WTC11 (cell line): Measurements from ENCODE around the gene LIN7A. TPM values are rescaled to one million over a fixed set of nuclear protein-coding genes. Genes with fewer than 3 reads are reported as not detected.

Experiments used
- ATAC-seq: fragments of 200-7000 bp; cut with Tn5 transposase; 2 replicates; pipeline ENCODE4 v1.10.0; 2021; ENCODE audit warnings: mild to moderate bottlenecking, moderate library complexity
- CTCF ChIA-PET: fragments of 300-600 bp; sonication (Branson Sonifier 250); formaldehyde crosslinking; loops from one replicate; lab custom pipeline; 2021; ENCODE audit warnings: antibody characterized with exemption; lab: Charles Lee
- POLR2A ChIA-PET: fragments of 350-600 bp; sonication (Branson Sonifier 250); formaldehyde crosslinking; loops from one replicate; lab custom pipeline; 2021; ENCODE audit warnings: antibody characterized with exemption; lab: Charles Lee
- DNase-seq: peaks from one replicate; pipeline ENCODE4 v3.0.0; 2021; ENCODE audit warnings: low spot score
- H3K27ac Mint-ChIP-seq: 2 replicates; pipeline ENCODE4 v1.8.0; 2021; ENCODE audit warnings: mixed read lengths
- H3K27me3 Mint-ChIP-seq: 2 replicates; pipeline ENCODE4 v1.8.0; 2021; ENCODE audit warnings: low read depth, mild to moderate bottlenecking, moderate library complexity, mixed read lengths
- H3K36me3 Mint-ChIP-seq: 2 replicates; pipeline ENCODE4 v1.8.0; 2021; ENCODE audit warnings: mixed read lengths
- H3K4me1 Mint-ChIP-seq: 2 replicates; pipeline ENCODE4 v1.8.0; 2022; ENCODE audit warnings: mixed read lengths
- H3K4me3 Mint-ChIP-seq: 2 replicates; pipeline ENCODE4 v1.8.0; 2021; ENCODE audit warnings: mild to moderate bottlenecking, moderate library complexity, mixed read lengths
- H3K9me3 Mint-ChIP-seq: 2 replicates; pipeline ENCODE4 v1.8.0; 2021; ENCODE audit warnings: mixed read lengths
- ATF1 ChIP-seq: sonication (generic); formaldehyde crosslinking; IDR thresholded peaks from 2 replicates; pipeline ENCODE4 v1.8.1; 2023; ENCODE audit warnings: mild to moderate bottlenecking, moderate library complexity, missing genetic modification reagents
- CBFB ChIP-seq: sonication (generic); formaldehyde crosslinking; IDR thresholded peaks from 2 replicates; pipeline ENCODE4 v1.8.1; 2022; ENCODE audit warnings: mild to moderate bottlenecking, low read depth, missing genetic modification reagents
- CREB1 ChIP-seq: sonication (generic); formaldehyde crosslinking; IDR thresholded peaks from 2 replicates; pipeline ENCODE4 v1.8.0; 2023; ENCODE audit warnings: mild to moderate bottlenecking, missing genetic modification reagents
- GABPB1 ChIP-seq: sonication (generic); formaldehyde crosslinking; IDR thresholded peaks from 2 replicates; pipeline ENCODE4 v1.8.1; 2023; ENCODE audit warnings: mild to moderate bottlenecking, missing genetic modification reagents
- JAZF1 ChIP-seq: fragments of 250-450 bp; sonication (Bioruptor Pico); IDR thresholded peaks from 2 replicates; pipeline ENCODE4 v1.9.0; 2021; ENCODE audit warnings: moderate library complexity, mild to moderate bottlenecking, inconsistent platforms
- JUN ChIP-seq: sonication (generic); formaldehyde crosslinking; IDR thresholded peaks from 2 replicates; pipeline ENCODE4 v1.8.0; 2023; ENCODE audit warnings: mild to moderate bottlenecking, missing genetic modification reagents
- NFATC4 ChIP-seq: fragments of 250-450 bp; sonication (Bioruptor Pico); IDR thresholded peaks from 2 replicates; pipeline ENCODE4 v1.9.0; 2021; ENCODE audit warnings: mild to moderate bottlenecking
- NR1H2 ChIP-seq: sonication (generic); formaldehyde crosslinking; IDR thresholded peaks from 2 replicates; pipeline ENCODE4 v1.9.0; 2021; ENCODE audit warnings: mild to moderate bottlenecking, moderate library complexity, missing genetic modification reagents
- OVOL2 ChIP-seq: fragments of 250-450 bp; sonication (Bioruptor Pico); IDR thresholded peaks from 2 replicates; pipeline ENCODE4 v1.9.0; 2021; ENCODE audit warnings: mild to moderate bottlenecking, borderline replicate concordance
- RORB ChIP-seq: fragments of 250-450 bp; sonication (Bioruptor Pico); IDR thresholded peaks from 2 replicates; pipeline ENCODE4 v1.9.0; 2021; ENCODE audit warnings: mild to moderate bottlenecking
- SOX15 ChIP-seq: fragments of 250-450 bp; sonication (Bioruptor Pico); IDR thresholded peaks from 2 replicates; pipeline ENCODE4 v1.9.0; 2021; ENCODE audit warnings: mild to moderate bottlenecking
- ZNF219 ChIP-seq: sonication (generic); formaldehyde crosslinking; IDR thresholded peaks from 2 replicates; pipeline ENCODE4 v1.8.0; 2023; ENCODE audit warnings: missing genetic modification reagents, mild to moderate bottlenecking, borderline replicate concordance
- total RNA-seq: library from RNA; stranded (reverse); gene quantifications from 3 replicates; pipeline ENCODE4 v1.2.3, GENCODE V29; 2021
- TF ChIP-seq, protein P1 (sequence below): sonication (generic); formaldehyde crosslinking; IDR thresholded peaks from 2 replicates; pipeline ENCODE4 v1.8.1; 2023; ENCODE audit warnings: mild to moderate bottlenecking, missing genetic modification reagents
- TF ChIP-seq, protein P2 (sequence below): fragments of 250-450 bp; sonication (Bioruptor Pico); IDR thresholded peaks from 2 replicates; pipeline ENCODE4 v2.1.2; 2022; ENCODE audit warnings: mild to moderate bottlenecking, moderate library complexity
- TF ChIP-seq, protein P3 (sequence below): sonication (generic); formaldehyde crosslinking; conservative IDR thresholded peaks from 2 replicates; pipeline ENCODE4 v1.8.1; 2022; ENCODE audit warnings: mild to moderate bottlenecking, missing genetic modification reagents
- TF ChIP-seq, protein P4 (sequence below): sonication (generic); formaldehyde crosslinking; IDR thresholded peaks from 2 replicates; pipeline ENCODE4 v1.8.0; 2022; ENCODE audit warnings: mild to moderate bottlenecking, missing genetic modification reagents
- TF ChIP-seq, protein P5 (sequence below): sonication (generic); formaldehyde crosslinking; IDR thresholded peaks from 2 replicates; pipeline ENCODE4 v1.8.0; 2022; ENCODE audit warnings: mild to moderate bottlenecking, missing genetic modification reagents
- TF ChIP-seq, protein P6 (sequence below): sonication (generic); formaldehyde crosslinking; IDR thresholded peaks from 2 replicates; pipeline ENCODE4 v1.8.1; 2023; ENCODE audit warnings: mild to moderate bottlenecking, missing genetic modification reagents, borderline replicate concordance
- TF ChIP-seq, protein P7 (sequence below): sonication (generic); formaldehyde crosslinking; IDR thresholded peaks from 2 replicates; pipeline ENCODE4 v1.8.1; 2023; ENCODE audit warnings: mild to moderate bottlenecking, moderate library complexity, missing genetic modification reagents
- TF ChIP-seq, protein P8 (sequence below): fragments of 250-450 bp; sonication (Bioruptor Pico); IDR thresholded peaks from 2 replicates; pipeline ENCODE4 v1.8.0; 2021; ENCODE audit warnings: mild to moderate bottlenecking

The LIN7A gene
- total RNA-seq, 1 experiment from 2014 or later, result 8.5 TPM

DNA sequence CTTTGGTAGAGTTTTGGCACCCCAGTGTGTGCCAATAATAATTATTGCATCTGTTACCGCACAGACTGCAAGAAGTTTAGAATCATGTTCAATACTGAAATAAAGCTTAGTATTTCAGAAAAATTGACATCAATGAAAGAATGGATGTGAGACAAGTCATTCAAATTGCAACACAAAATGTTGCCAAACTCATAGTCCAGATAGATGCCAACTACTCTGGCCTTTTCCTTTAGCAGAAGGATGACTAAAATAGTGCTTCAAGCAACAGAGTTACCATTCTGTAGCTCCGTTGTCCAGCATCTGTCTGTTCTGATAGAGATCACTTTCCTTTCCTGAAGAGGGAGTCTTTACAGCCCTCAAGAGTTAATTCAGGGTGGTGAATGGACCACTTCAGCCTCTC is 77.5 kb downstream of the LIN7A start:
- ChIA-PET CTCF (no interaction called here), POLR2A (no interaction called here)
- TF ChIP-seq, protein P1, sequence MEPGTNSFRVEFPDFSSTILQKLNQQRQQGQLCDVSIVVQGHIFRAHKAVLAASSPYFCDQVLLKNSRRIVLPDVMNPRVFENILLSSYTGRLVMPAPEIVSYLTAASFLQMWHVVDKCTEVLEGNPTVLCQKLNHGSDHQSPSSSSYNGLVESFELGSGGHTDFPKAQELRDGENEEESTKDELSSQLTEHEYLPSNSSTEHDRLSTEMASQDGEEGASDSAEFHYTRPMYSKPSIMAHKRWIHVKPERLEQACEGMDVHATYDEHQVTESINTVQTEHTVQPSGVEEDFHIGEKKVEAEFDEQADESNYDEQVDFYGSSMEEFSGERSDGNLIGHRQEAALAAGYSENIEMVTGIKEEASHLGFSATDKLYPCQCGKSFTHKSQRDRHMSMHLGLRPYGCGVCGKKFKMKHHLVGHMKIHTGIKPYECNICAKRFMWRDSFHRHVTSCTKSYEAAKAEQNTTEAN (CRISPR knock-in tag), result no peak
- TF ChIP-seq, protein P2, sequence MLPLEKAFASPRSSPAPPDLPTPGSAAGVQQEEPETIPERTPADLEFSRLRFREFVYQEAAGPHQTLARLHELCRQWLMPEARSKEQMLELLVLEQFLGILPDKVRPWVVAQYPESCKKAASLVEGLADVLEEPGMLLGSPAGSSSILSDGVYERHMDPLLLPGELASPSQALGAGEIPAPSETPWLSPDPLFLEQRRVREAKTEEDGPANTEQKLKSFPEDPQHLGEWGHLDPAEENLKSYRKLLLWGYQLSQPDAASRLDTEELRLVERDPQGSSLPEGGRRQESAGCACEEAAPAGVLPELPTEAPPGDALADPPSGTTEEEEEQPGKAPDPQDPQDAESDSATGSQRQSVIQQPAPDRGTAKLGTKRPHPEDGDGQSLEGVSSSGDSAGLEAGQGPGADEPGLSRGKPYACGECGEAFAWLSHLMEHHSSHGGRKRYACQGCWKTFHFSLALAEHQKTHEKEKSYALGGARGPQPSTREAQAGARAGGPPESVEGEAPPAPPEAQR (CRISPR knock-in tag), result no peak
- TF ChIP-seq, protein P3, sequence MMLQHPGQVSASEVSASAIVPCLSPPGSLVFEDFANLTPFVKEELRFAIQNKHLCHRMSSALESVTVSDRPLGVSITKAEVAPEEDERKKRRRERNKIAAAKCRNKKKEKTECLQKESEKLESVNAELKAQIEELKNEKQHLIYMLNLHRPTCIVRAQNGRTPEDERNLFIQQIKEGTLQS (CRISPR knock-in tag), result no peak
- TF ChIP-seq JAZF1 (CRISPR knock-in tag), result no peak
- TF ChIP-seq, protein P4, sequence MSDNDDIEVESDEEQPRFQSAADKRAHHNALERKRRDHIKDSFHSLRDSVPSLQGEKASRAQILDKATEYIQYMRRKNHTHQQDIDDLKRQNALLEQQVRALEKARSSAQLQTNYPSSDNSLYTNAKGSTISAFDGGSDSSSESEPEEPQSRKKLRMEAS (CRISPR knock-in tag), result no peak
- TF ChIP-seq NR1H2 (CRISPR knock-in tag), result no peak
- TF ChIP-seq ZNF219 (CRISPR knock-in tag), result no peak
- TF ChIP-seq NFATC4 (CRISPR knock-in tag), result no peak
- TF ChIP-seq, protein P5, sequence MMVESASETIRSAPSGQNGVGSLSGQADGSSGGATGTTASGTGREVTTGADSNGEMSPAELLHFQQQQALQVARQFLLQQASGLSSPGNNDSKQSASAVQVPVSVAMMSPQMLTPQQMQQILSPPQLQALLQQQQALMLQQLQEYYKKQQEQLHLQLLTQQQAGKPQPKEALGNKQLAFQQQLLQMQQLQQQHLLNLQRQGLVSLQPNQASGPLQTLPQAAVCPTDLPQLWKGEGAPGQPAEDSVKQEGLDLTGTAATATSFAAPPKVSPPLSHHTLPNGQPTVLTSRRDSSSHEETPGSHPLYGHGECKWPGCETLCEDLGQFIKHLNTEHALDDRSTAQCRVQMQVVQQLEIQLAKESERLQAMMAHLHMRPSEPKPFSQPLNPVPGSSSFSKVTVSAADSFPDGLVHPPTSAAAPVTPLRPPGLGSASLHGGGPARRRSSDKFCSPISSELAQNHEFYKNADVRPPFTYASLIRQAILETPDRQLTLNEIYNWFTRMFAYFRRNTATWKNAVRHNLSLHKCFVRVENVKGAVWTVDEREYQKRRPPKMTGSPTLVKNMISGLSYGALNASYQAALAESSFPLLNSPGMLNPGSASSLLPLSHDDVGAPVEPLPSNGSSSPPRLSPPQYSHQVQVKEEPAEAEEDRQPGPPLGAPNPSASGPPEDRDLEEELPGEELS (CRISPR knock-in tag), result no peak
- TF ChIP-seq, protein P6, sequence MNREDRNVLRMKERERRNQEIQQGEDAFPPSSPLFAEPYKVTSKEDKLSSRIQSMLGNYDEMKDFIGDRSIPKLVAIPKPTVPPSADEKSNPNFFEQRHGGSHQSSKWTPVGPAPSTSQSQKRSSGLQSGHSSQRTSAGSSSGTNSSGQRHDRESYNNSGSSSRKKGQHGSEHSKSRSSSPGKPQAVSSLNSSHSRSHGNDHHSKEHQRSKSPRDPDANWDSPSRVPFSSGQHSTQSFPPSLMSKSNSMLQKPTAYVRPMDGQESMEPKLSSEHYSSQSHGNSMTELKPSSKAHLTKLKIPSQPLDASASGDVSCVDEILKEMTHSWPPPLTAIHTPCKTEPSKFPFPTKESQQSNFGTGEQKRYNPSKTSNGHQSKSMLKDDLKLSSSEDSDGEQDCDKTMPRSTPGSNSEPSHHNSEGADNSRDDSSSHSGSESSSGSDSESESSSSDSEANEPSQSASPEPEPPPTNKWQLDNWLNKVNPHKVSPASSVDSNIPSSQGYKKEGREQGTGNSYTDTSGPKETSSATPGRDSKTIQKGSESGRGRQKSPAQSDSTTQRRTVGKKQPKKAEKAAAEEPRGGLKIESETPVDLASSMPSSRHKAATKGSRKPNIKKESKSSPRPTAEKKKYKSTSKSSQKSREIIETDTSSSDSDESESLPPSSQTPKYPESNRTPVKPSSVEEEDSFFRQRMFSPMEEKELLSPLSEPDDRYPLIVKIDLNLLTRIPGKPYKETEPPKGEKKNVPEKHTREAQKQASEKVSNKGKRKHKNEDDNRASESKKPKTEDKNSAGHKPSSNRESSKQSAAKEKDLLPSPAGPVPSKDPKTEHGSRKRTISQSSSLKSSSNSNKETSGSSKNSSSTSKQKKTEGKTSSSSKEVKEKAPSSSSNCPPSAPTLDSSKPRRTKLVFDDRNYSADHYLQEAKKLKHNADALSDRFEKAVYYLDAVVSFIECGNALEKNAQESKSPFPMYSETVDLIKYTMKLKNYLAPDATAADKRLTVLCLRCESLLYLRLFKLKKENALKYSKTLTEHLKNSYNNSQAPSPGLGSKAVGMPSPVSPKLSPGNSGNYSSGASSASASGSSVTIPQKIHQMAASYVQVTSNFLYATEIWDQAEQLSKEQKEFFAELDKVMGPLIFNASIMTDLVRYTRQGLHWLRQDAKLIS (CRISPR knock-in tag), result no peak
- TF ChIP-seq CREB1 (CRISPR knock-in tag), result no peak
- TF ChIP-seq, protein P7, sequence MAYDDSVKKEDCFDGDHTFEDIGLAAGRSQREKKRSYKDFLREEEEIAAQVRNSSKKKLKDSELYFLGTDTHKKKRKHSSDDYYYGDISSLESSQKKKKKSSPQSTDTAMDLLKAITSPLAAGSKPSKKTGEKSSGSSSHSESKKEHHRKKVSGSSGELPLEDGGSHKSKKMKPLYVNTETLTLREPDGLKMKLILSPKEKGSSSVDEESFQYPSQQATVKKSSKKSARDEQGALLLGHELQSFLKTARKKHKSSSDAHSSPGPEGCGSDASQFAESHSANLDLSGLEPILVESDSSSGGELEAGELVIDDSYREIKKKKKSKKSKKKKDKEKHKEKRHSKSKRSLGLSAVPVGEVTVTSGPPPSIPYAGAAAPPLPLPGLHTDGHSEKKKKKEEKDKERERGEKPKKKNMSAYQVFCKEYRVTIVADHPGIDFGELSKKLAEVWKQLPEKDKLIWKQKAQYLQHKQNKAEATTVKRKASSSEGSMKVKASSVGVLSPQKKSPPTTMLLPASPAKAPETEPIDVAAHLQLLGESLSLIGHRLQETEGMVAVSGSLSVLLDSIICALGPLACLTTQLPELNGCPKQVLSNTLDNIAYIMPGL (CRISPR knock-in tag), result no peak
- TF ChIP-seq OVOL2 (CRISPR knock-in tag), result no peak
- TF ChIP-seq RORB (CRISPR knock-in tag), result no peak
- no peak for TF ChIP-seq JUN
- TF ChIP-seq SOX15 (CRISPR knock-in tag), result no peak
- TF ChIP-seq CBFB (CRISPR knock-in tag), result no peak
- TF ChIP-seq GABPB1 (CRISPR knock-in tag), result no peak
- TF ChIP-seq, protein P8, sequence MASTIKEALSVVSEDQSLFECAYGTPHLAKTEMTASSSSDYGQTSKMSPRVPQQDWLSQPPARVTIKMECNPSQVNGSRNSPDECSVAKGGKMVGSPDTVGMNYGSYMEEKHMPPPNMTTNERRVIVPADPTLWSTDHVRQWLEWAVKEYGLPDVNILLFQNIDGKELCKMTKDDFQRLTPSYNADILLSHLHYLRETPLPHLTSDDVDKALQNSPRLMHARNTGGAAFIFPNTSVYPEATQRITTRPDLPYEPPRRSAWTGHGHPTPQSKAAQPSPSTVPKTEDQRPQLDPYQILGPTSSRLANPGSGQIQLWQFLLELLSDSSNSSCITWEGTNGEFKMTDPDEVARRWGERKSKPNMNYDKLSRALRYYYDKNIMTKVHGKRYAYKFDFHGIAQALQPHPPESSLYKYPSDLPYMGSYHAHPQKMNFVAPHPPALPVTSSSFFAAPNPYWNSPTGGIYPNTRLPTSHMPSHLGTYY (CRISPR knock-in tag), result no peak
- no peak for TF ChIP-seq ATF1 (CRISPR knock-in tag)
- peaks cover 9% of the 10 kb centered on the region; the same call in 1 of the 2 replicates for H3K4me1 Mint-ChIP-seq
- H3K9me3 Mint-ChIP-seq, result no peaks in the 10 kb centered on the region
- ATAC-seq, result no peak
- H3K4me3 Mint-ChIP-seq, result no peak overlapping the region
- DNase-seq, result no peak
- H3K27ac Mint-ChIP-seq, result no peak overlapping the region
- H3K27me3 Mint-ChIP-seq, result no peaks in the 10 kb centered on the region
- no peaks in the 10 kb centered on the region for H3K36me3 Mint-ChIP-seq
